Ishikawa (cell line): ENCODE measurements around the gene ST6GALNAC2.

Source experiments
- CEBPB ChIP-seq: IDR thresholded peaks from 2 replicates; pipeline ENCODE4 v1.6.1; 2012
- CREB1 ChIP-seq: IDR thresholded peaks from 2 replicates; pipeline ENCODE4 v1.6.1; 2012; ENCODE audit warnings: low read depth
- EGR1 ChIP-seq: IDR thresholded peaks from 2 replicates; pipeline ENCODE4 v1.6.1; 2012
- EP300 ChIP-seq: IDR thresholded peaks from 2 replicates; pipeline ENCODE4 v1.6.1; 2012; ENCODE audit warnings: borderline replicate concordance
- FOXM1 ChIP-seq: IDR thresholded peaks from 2 replicates; pipeline ENCODE4 v1.6.1; 2012; ENCODE audit warnings: low read depth, borderline replicate concordance
- NFIC ChIP-seq: IDR thresholded peaks from 2 replicates; pipeline ENCODE4 v1.6.1; 2012
- RAD21 ChIP-seq: IDR thresholded peaks from 2 replicates; pipeline ENCODE4 v1.6.1; 2012; ENCODE audit warnings: low read depth
- TAF1 ChIP-seq: IDR thresholded peaks from 2 replicates; pipeline ENCODE4 v1.6.1; 2012; ENCODE audit warnings: low read depth, mild to moderate bottlenecking
- TCF12 ChIP-seq: IDR thresholded peaks from 2 replicates; pipeline ENCODE4 v1.6.1; 2012; ENCODE audit warnings: low read depth
- TEAD4 ChIP-seq: IDR thresholded peaks from 2 replicates; pipeline ENCODE4 v1.6.1; 2012
- USF1 ChIP-seq: IDR thresholded peaks from 2 replicates; pipeline ENCODE4 v1.6.1; 2012
- YY1 ChIP-seq: IDR thresholded peaks from 2 replicates; pipeline ENCODE4 v1.6.1; 2012; ENCODE audit warnings: low read depth
- ZBTB7A ChIP-seq: IDR thresholded peaks from 2 replicates; pipeline ENCODE4 v1.6.1; 2012; ENCODE audit warnings: low read depth
- TF ChIP-seq, protein P1 (sequence below): IDR thresholded peaks from 2 replicates; pipeline ENCODE4 v1.6.1; 2012
- TF ChIP-seq, protein P2 (sequence below): IDR thresholded peaks from 2 replicates; pipeline ENCODE4 v1.6.1; 2012; ENCODE audit warnings: low read depth, mild to moderate bottlenecking

The ST6GALNAC2 gene

DNA sequence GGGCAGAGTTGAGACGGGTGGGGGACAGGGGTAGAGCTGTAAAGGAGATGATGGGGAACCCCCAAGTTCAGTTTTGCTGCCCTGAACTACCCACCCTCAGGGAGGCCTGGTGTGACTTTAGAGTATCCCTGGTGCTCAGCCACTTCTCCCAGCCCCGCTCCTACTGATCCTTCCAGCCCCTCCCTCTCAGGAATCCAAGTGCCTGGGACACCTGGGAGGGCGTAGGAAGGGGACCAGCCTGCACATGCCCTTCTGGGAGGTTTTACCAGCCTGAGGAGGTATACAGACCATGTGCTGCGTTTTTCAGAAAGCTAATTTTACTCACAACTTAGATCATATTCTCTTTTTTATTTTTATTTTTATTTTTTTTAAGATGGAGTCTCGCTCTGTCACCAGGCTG is 4.1 kb downstream of the ST6GALNAC2 start:
- TF ChIP-seq TAF1 (no peak), TCF12 (no peak), EP300 (no peak), USF1 (no peak), CEBPB (no peak)
- TF ChIP-seq, protein P1, sequence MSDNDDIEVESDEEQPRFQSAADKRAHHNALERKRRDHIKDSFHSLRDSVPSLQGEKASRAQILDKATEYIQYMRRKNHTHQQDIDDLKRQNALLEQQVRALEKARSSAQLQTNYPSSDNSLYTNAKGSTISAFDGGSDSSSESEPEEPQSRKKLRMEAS = no peak

GRCh38 chr17:76579281-76579680 is 6.4 kb downstream of the ST6GALNAC2 start:
- TF ChIP-seq FOXM1 (no peak), USF1 (no peak), CEBPB (no peak), EGR1 (no peak), TAF1 (no peak), ZBTB7A (no peak), TCF12 (no peak), RAD21 (no peak), NFIC (no peak), YY1 (no peak), TEAD4 (no peak)
- TF ChIP-seq, protein P2, sequence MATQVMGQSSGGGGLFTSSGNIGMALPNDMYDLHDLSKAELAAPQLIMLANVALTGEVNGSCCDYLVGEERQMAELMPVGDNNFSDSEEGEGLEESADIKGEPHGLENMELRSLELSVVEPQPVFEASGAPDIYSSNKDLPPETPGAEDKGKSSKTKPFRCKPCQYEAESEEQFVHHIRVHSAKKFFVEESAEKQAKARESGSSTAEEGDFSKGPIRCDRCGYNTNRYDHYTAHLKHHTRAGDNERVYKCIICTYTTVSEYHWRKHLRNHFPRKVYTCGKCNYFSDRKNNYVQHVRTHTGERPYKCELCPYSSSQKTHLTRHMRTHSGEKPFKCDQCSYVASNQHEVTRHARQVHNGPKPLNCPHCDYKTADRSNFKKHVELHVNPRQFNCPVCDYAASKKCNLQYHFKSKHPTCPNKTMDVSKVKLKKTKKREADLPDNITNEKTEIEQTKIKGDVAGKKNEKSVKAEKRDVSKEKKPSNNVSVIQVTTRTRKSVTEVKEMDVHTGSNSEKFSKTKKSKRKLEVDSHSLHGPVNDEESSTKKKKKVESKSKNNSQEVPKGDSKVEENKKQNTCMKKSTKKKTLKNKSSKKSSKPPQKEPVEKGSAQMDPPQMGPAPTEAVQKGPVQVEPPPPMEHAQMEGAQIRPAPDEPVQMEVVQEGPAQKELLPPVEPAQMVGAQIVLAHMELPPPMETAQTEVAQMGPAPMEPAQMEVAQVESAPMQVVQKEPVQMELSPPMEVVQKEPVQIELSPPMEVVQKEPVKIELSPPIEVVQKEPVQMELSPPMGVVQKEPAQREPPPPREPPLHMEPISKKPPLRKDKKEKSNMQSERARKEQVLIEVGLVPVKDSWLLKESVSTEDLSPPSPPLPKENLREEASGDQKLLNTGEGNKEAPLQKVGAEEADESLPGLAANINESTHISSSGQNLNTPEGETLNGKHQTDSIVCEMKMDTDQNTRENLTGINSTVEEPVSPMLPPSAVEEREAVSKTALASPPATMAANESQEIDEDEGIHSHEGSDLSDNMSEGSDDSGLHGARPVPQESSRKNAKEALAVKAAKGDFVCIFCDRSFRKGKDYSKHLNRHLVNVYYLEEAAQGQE = no peak
- TF ChIP-seq, protein P1 = no peak

- TF ChIP-seq TAF1 (no peak), RAD21 (no peak), TCF12 (no peak), FOXM1 (no peak), EP300 (no peak), CREB1 (no peak)
Measured at GRCh38 chr17:76578376-76578775, 7.3 kb downstream of the ST6GALNAC2 start.

DNA sequence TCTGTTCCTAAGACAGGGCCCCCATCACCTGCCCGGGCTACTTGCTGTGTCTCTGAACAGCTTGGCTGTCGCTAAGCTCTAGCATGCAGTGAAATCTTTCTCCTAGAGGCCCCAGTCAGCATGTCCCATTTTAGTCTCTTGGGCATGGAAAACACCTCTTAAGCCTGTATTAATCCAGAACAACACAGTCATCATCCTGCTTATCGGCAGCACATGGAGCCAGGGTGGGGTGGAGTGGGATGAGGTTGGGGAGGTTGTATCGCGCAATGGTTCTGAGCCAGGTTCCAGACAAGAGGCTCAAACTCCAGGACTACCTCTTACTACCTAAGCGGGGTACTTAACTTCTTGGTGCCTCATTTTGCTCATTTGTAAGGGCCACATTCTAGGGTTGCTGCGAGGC is 7.8 kb downstream of the ST6GALNAC2 start:
- no peak for TF ChIP-seq EP300
- TF ChIP-seq FOXM1 = no peak
- TF ChIP-seq, protein P2 = no peak
- no peak for TF ChIP-seq USF1
- TF ChIP-seq TAF1 = no peak
- no peak for TF ChIP-seq RAD21
- TF ChIP-seq CREB1 = no peak
- no peak for TF ChIP-seq CEBPB
- no peak for TF ChIP-seq NFIC
- TF ChIP-seq, protein P1 = no peak
- no peak for TF ChIP-seq ZBTB7A
- TF ChIP-seq YY1 = no peak

DNA sequence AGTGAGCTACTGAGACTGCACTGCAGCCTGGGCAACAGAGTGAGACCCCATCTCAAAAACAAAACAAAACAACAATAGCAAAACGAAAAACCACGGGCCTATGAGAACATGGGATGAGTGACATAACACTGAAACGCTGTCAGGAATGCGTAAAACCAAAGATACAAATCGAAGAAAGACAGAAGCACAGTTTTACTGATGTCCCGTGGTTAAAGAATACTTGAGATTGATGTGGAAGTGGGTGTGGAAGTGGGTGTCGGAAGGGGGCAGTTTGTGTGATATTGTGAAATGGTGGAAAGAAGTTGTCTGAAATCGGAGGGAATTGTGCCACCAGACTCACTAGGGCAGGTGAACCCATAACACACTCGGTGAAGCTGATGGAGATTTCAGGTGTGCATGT is 9.5 kb downstream of the ST6GALNAC2 start:
- TF ChIP-seq CREB1 (no peak), EP300 (no peak), TCF12 (no peak), USF1 (no peak), YY1 (no peak), ZBTB7A (no peak), EGR1 (no peak), CEBPB (no peak), TAF1 (no peak), RAD21 (no peak), FOXM1 (no peak), TEAD4 (no peak)
- TF ChIP-seq, protein P2 = no peak
